Measurements from ENCODE around the gene FGF14. TPM values are rescaled to one million over a fixed set of nuclear protein-coding genes. Genes with fewer than 3 reads are reported as not detected.

FGF14 gene
- total RNA-seq, 4 donors from 2014 or later: 0.04 to 1.4 (median 0.38) TPM

DNA sequence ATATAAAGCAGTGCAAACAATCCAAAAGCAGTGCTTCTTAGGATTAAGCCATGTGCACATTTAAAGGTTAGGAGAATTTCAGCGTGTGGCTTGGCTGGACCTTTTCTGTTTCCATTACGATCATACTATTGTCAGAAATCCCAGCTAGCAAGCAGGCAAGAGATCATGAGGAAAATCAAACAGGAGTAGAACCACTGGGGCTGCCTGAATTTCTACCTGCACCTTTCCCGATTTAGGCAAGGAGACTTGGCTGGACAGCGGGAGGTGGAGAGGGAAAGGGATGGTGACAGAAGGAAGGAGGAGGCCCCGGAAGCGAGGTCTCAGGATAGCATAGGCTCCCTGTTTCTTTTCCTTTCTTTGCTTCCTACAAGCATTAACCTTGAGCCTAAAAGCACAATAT, 102.5 kb downstream of the FGF14 start:
- Histone ChIP-seq H3K27me3 (no peaks in the 10 kb centered on the region), H3K36me3 (no peaks in the 10 kb centered on the region), H3K27ac (no peak overlapping the region), H3K4me1 (no peaks in the 10 kb centered on the region), H3K9me3 (no peaks in the 10 kb centered on the region), H3K4me3 (replicated peaks in 1 of 3) (no peak overlapping the region)
- DNase-seq: no peak
- intact Hi-C loops (cut with DNase I): no loop called here
- WGBS, 2 donors: 83 to 85% methylated on average over 6 of the region's 6 CpGs
- no peak for TF ChIP-seq POLR2A (IDR thresholded peaks at IDR 0.05)
- TF ChIP-seq, protein P1, sequence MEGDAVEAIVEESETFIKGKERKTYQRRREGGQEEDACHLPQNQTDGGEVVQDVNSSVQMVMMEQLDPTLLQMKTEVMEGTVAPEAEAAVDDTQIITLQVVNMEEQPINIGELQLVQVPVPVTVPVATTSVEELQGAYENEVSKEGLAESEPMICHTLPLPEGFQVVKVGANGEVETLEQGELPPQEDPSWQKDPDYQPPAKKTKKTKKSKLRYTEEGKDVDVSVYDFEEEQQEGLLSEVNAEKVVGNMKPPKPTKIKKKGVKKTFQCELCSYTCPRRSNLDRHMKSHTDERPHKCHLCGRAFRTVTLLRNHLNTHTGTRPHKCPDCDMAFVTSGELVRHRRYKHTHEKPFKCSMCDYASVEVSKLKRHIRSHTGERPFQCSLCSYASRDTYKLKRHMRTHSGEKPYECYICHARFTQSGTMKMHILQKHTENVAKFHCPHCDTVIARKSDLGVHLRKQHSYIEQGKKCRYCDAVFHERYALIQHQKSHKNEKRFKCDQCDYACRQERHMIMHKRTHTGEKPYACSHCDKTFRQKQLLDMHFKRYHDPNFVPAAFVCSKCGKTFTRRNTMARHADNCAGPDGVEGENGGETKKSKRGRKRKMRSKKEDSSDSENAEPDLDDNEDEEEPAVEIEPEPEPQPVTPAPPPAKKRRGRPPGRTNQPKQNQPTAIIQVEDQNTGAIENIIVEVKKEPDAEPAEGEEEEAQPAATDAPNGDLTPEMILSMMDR (IDR thresholded peaks at IDR 0.05): no peak

DNA sequence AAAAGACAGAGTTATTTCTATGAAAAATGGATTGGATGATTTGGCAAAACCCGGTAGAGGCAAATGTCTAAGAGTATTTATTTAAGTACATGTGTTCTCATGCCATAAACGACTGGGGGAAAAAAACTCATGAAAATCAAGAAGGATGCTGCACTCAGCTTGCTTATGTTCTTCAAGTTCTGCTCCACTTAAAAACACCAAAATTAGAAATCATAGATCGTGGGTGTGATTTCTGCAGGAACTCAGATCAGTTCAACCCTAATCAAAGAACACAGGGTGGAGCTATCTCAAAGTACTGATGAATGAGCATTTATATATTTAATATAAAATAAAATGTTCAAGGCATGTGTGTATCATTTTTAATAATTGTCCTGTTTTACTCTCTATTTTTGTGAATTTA, 103.8 kb downstream of the FGF14 start:
- DNase-seq: no peak
- no peaks in the 10 kb centered on the region for H3K36me3 ChIP-seq
- no peaks in the 10 kb centered on the region for H3K9me3 ChIP-seq
- intact Hi-C loops (cut with DNase I): no loop called here
- 69 to 75% methylated on average over 3 of the region's 3 CpGs for WGBS, 2 donors
- no peak for TF ChIP-seq POLR2A (IDR thresholded peaks at IDR 0.05)
- TF ChIP-seq, protein P1 (IDR thresholded peaks at IDR 0.05): no peak
- H3K27ac ChIP-seq: no peak overlapping the region
- H3K27me3 ChIP-seq: no peaks in the 10 kb centered on the region
- H3K4me1 ChIP-seq: no peaks in the 10 kb centered on the region
- H3K4me3 ChIP-seq (replicated peaks in 1 of 3): no peak overlapping the region

DNA sequence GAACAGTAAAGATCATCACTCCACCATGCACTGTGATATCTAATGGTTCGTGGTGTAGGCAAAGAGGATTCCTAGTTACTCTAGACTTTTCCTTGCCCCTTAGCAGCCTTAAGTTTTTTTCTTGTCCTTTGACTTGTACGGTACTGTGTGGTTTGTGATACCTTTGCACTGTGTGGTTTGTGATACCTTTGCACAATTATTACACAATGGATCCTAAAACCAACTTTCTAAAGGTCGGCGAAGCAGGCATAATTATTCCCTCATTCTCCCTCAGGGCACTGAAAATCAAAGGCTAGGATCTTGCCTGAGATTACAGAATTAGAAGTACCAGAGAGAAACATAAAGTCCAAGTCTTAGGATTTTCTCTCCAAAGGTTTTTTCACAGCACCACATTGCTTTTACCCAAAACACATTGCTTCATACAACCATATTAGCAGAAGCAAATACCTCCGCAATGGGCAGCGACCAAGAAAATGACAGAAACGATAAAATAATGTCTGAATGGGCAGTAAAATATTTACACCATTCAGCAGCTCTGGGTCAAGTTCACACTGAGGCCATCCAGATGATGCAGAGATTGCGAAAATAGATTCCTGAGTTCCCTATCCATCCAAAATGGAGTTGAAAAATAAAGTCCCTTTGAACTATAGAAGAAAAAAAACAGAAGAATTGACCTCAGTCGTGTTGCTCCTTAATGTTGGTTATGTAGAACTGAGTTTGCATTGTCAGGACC, 106.4 kb downstream of the FGF14 start:
- H3K4me1 ChIP-seq: no peaks in the 10 kb centered on the region
- no peaks in the 10 kb centered on the region for H3K9me3 ChIP-seq
- H3K36me3 ChIP-seq: no peaks in the 10 kb centered on the region
- 78 to 82% methylated on average over 9 of the region's 9 CpGs for WGBS, 2 donors
- intact Hi-C loops (cut with DNase I): no loop called here
- H3K27me3 ChIP-seq: no peaks in the 10 kb centered on the region
- no peak overlapping the region for H3K4me3 ChIP-seq (replicated peaks in 1 of 3)
- DNase-seq: no peak
- no peak overlapping the region for H3K27ac ChIP-seq
- TF ChIP-seq, protein P1 (IDR thresholded peaks at IDR 0.05): no peak
- no peak for TF ChIP-seq POLR2A (IDR thresholded peaks at IDR 0.05)

DNA sequence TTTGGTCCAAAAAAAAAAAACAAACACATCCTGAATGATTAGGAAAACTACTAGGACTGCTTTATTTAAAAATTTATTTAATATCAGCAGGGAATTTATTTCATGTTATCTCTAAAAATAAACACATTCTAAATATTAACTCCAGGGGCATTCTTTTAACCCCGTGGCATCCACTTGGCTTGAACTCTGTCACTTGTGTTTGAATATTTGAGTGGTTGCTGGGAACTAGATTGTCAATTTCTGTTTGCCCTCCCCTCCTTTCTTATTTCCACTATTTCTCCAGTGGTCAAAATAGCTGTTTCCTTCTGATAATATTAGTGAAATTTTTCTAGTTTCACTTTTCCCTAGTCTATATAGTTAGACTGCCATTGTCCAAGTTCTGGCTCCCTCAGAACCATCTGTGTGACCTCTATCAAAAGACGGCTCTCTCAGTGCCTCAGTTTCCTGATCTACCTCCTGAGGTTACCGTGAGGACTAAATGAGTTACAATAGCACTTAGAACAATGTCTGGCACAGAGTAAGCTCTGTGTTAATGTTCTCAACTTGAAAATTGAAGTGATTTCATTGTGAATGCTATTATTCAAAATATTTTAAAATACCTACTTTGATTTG, 107.3 kb downstream of the FGF14 start:
- TF ChIP-seq, protein P1 (IDR thresholded peaks at IDR 0.05): no peak
- no peak for TF ChIP-seq POLR2A (IDR thresholded peaks at IDR 0.05)
- no peaks in the 10 kb centered on the region for H3K9me3 ChIP-seq
- no peaks in the 10 kb centered on the region for H3K36me3 ChIP-seq
- DNase-seq: no peak
- no peak overlapping the region for H3K27ac ChIP-seq
- WGBS, 2 donors: 56 to 59% methylated on average over 3 of the region's 3 CpGs
- H3K4me3 ChIP-seq (replicated peaks in 1 of 3): no peak overlapping the region
- H3K4me1 ChIP-seq: no peaks in the 10 kb centered on the region
- H3K27me3 ChIP-seq: no peaks in the 10 kb centered on the region
- intact Hi-C loops (cut with DNase I): no loop called here

DNA sequence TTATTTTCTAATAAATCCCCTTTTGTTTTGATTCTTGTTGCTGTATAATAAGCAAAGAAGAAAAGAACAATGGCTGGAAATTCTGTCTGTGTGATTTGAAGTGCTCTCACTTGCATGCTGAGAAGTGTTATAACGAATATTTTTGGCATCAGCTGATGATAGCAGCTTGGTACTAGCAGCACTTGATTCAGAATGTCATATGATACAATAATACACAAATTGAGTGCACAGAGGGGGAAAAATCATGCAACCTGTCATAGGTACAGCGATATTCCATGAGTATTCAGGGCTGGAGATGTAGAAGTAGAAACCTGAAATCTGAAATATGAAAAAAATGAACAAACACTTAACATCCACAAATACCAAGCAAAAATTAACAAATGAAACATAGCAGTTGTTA, 108.1 kb downstream of the FGF14 start:
- Histone ChIP-seq H3K9me3 (no peaks in the 10 kb centered on the region), H3K4me3 (replicated peaks in 1 of 3) (no peak overlapping the region), H3K4me1 (no peaks in the 10 kb centered on the region), H3K27ac (no peak overlapping the region), H3K27me3 (no peaks in the 10 kb centered on the region), H3K36me3 (no peaks in the 10 kb centered on the region)
- intact Hi-C loops (cut with DNase I): no loop called here
- no peak for DNase-seq
- TF ChIP-seq POLR2A (IDR thresholded peaks at IDR 0.05): no peak
- TF ChIP-seq, protein P1 (IDR thresholded peaks at IDR 0.05): no peak
- 65 to 67% methylated on average over 2 of the region's 2 CpGs for WGBS, 2 donors
